SIG-M5 treated with dmso at 0.1 percent for 504 hours (cell line): ENCODE measurements around the gene MICAL3.

Experiments used
- DNase-seq: peaks from one replicate; lab custom pipeline; 2025; ENCODE audit not compliant: unreplicated experiment; lab: John Stamatoyannopoulos, UW

Gene MICAL3

DNA sequence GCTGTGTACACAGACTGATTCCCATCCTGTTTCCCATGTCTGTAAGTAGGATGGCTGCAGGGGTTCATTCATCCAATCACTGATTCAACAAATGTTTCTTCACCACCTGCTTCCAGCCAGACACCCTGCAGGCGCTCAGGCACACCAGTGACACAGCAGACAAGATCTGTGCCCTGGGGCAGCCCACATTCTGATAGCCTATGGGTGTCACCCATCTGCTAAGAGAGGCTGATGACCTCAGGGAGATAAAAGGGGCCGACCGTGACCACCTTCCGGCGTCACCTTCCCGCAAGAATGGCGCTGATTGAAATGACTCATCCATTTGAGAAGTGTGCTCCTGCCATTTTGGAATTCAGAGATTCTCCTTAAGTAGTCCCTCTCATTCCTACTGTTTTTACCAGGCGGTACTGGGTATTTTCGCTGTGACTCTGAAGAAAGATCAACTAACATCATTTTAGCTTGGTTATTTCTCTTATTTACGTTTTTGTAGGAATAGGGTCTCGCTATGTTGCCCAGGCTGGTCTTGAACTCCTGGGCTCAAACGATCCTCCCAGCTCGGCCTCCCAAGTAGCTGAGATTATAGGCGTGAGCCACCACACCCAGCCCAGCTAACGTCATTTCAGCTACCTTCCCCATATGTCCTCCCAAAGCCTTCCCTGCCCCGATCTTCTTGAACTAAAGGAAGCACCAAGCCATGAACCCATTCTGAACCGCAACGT is 176.8 kb downstream of the MICAL3 start:
- DNase-seq = no peak

DNA sequence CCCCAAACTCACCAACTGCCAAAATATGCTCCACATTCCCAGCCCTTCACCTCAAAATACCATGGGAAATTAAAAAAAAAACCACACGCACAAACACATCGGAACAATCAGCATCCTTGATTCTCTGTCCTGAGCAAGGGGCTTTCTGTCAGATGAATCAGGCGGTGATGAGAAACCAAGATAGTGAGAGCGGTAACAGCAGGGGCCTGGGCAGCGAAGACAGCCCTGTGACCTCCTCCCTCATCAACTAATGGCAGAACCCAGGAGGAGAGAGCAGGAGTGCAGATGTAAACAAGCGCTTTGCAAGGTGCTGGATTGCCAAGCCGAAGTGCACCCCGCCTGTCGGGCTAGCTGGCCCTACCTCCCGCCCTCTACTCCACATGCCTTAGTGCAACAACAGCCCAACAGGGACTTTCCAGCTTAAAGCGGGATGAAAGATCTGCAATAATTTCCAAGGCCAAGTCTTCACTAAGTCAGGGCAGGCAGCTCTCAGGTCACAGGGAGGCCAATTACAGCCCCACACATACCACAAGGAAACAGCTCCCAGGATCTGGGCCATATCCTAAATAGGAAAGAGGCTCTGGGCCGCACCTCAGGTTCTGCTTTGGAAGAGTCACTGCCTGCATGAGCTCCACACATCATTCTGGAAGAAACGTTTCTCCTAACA is 177.9 kb downstream of the MICAL3 start:
- no peak for DNase-seq

- no peak for DNase-seq
Observed at GRCh38 chr22:17845790-17846189, 178.6 kb downstream of the MICAL3 start.

DNA sequence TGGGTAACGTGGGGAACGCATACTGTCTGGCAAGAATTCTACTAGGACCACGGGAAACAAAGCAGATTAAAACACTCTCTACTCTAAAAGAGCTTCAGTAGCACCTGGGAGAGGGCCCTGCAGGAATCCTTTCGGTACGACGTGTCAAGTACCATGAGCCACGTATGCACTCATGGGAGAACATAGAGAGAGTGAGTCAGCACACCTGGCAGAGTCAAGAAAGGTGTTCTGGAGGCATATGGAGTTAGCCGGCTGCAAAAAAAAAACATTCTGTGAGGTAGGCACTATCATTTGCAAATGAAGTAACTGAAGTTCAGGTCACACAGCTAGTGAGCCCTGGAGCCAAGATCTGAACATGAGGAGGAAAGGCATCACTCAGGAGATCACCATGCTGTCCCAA is 179.0 kb downstream of the MICAL3 start:
- DNase-seq = no peak

DNA sequence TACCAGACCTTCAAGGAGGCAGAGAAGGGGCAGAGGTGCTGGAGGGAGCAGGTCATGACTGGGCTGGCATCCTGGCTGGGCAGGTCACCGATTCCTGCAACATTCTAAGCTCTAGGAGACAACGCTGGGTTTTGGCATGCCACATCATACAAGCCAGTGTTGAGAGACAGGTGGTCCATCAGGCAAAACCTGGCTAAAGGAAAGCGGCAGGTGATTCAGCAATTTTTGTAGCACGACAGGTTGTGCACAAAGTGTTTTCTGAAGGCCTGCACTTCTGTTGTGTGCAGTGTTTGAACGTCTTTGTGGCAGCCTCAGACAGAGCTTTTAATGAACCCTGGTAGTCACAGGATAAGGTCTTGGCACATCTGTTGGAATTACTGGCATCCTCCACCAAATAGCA is 180.2 kb downstream of the MICAL3 start:
- DNase-seq = no peak

GRCh38 chr22:17842386-17842785 is 182.0 kb downstream of the MICAL3 start:
- DNase-seq = no peak

DNA sequence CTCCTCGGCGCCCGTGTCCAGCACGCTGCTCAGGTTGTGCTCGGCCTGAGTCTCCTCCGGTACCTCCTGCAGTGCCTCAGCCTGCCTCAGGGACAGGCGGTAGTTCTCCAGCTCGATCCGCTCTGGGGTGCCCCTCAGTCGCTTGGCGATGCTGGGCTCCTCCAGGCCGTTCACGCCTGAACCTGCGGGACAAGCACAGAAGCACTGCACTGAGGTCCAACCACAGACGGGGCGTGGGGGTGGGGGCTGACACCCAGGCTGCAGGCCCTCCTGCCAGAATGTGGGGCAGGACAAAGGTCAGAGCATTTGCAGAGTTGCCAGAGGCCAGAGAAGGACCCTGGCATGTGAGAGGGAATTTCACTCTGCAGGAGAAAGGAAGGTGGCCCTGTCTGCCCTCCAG is 182.5 kb downstream of the MICAL3 start:
- DNase-seq = no peak

GRCh38 chr22:17838180-17838865 is 186.0 kb downstream of the MICAL3 start:
- DNase-seq = no peak

- peak; percentile 16 for DNase-seq
Observed at GRCh38 chr22:17836992-17837742, 187.2 kb downstream of the MICAL3 start.

GRCh38 chr22:17835256-17835655 is 189.1 kb downstream of the MICAL3 start:
- no peak for DNase-seq

DNA sequence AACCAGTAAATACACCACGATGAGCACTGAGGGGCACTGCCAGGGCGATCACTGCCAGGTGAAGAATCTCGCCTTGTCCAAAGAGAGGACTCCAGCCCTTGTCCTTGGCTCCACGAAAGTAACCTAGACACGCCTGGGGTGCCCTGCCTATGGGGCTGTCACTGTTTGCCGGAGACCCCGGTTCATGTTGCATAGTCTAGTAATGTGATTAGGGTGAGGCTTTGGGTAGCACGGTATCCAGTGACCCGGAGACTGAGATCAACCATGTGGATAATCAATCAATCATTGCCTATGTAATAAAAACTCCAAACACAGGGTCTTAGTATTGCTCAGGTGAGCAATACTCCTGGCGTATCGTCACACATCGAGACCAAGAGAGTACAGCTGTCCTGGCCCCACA is 190.9 kb downstream of the MICAL3 start:
- DNase-seq = no peak

- DNase-seq = no peak
Observed at GRCh38 chr22:17832665-17833064, 191.7 kb downstream of the MICAL3 start.

DNA sequence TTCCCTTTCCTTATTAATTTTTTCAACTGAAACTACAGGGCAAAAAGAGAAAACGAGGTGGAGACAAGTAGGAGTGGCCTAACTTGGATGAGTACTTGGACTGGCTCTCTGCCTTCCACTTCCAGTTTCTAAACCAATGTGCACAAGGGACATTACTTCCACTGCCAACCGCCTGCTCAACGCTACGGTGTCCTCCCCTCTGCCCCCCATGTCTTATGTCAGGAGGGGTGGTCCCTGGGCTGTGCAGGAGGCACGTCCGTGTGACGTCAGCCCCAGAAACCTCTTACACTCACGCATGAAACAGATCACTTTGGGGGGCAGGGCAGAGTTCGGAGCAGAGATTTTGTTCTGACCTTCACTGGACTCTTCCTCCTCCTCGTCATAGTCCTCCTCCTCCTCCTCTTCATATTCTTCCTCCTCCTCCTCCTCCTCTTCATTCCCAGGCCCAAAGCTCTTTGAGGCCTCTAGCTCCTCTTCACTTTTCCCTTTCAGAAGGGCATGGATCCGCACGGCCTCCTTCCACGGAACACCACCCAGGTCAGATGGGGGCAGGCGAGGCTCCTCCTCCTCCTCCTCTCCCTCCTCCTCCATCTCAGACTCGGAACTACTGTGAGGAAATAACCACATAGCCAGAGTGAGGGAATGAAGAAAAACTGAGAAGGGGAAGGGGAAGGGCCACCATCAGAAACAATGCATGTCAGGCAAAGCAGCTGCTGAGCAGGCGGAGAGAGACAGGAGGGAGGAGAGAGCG is 192.7 kb downstream of the MICAL3 start:
- DNase-seq = no peak

GRCh38 chr22:17830043-17830961 is 194.1 kb downstream of the MICAL3 start:
- peak; percentile 19 for DNase-seq

DNA sequence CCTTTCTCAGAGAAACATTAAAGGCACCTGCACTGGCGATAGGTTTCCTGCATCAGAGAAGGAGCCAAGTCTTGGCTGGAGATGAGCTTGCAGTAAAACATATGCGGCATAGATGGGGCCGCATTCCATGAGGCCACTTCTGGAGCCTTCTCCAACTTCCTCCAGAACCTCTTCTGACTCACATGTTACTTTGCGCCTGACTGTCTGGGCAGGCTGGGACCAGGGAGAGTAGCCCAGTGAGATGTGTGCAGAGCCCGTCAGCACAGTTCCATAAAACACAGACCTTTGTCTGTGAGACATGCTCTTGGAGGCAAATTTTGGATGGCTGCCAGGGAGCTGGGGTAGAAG is 194.7 kb downstream of the MICAL3 start:
- DNase-seq = no peak

DNA sequence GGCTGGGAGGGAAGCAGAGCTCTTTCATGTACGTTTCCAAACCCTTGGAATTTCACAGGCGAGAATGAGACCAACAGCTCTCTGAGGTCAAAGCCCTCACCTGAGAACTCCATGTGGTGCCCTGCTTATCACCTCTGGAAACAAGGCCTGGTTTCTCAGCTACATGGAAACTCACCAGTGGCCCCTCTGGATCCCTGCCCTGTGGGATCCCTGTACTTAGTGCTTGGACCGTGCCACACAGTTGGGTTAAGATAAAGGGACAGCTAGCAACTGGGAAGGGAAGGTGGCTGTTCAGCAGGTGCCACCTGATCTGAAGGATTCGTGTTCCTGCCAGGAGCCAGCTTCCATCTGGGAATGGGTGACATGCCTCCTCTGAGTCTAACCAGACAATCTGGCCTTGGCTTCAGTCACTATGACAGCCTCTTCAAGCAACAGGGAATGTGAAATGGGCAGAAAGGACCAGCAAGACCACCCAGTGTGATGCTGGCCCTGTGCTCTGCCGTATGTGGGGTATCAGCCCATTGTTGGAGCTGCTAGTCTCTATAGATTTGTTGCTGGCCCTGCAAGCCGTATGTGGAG is 195.8 kb downstream of the MICAL3 start:
- no peak for DNase-seq

- no peak for DNase-seq
Observed at GRCh38 chr22:17827466-17827865, 196.9 kb downstream of the MICAL3 start.

DNA sequence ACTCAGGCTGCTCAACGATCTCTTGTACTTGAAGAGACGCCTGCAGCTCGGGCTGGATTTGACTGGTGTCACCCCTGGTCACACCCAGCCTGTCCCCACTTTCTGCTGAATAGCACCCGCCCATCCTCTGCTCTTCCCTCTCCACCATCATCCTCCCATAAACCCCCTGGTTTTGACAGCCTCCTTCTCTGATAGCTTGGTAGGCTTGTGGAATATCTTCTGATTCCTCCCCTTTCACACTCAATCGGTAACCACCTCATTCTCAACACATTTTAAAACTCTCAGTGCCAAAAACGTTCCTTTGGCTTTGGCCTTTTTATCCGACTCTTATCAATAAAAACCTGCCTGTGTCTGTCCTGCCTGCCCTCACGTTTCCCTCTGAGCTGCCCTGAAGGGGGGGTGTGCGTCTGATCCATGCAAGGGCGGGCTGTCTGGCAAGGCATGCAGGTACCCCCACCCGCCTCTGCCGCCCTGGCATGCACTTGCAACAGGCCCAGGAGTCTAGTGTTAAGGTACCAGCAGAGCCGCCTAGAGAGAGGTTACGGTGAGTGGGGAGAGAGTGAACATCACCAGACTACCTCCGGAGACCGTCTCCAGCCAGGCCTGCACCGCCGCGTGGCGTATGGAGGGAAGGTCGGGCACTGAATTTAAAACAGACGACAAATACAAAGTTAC is 198.3 kb downstream of the MICAL3 start:
- DNase-seq = no peak

- DNase-seq = no peak
Observed at GRCh38 chr22:17824457-17824856, 199.9 kb downstream of the MICAL3 start.
